ENCODE measurements around the gene LY6G5C.
A peak's percentile ranks its signal among the peaks of the same experiment; 100 is the strongest.
"Not testable (repeated sequence)": the region's sequence is repeated elsewhere in the genome, so short reads cannot be mapped to it uniquely, and the experiment has no call there.

LY6G5C gene

GRCh38 chr6:31720196-31720770, 39.4 kb upstream of the LY6G5C start:
- peaks cover 8% of the 10 kb centered on the region for H3K36me3 Mint-ChIP-seq
- peaks cover 5% of the 10 kb centered on the region for H3K4me1 Mint-ChIP-seq
- no peaks in the 10 kb centered on the region for H3K9me3 Mint-ChIP-seq
- H3K4me3 Mint-ChIP-seq, result no peak overlapping the region
- no peak for ATAC-seq
- DNase-seq (ENCODE audit: low spot score in 2 of 2), result no peak
- no peak overlapping the region for H3K27ac Mint-ChIP-seq

- Mint-ChIP-seq H3K36me3 (peaks cover 8% of the 10 kb centered on the region), H3K4me3 (no peak overlapping the region), H3K27ac (peak overlapping the region; percentile 60), H3K9me3 (no peaks in the 10 kb centered on the region), H3K4me1 (peaks cover 4% of the 10 kb centered on the region)
- DNase-seq (ENCODE audit: low spot score in 2 of 2), result no peak
- ATAC-seq, result no peak
Observed at GRCh38 chr6:31719001-31719400, 38.1 kb upstream of the LY6G5C start.

- no peaks in the 10 kb centered on the region for H3K9me3 Mint-ChIP-seq
- H3K4me3 Mint-ChIP-seq, result no peak overlapping the region
- H3K27ac Mint-ChIP-seq, result peak overlapping the region; percentile 10
- H3K36me3 Mint-ChIP-seq, result peaks cover under 1% of the 10 kb centered on the region
- ATAC-seq (no peak), DNase-seq (ENCODE audit: low spot score in 2 of 2) (no peak)
- H3K4me1 Mint-ChIP-seq, result no peaks in the 10 kb centered on the region
Observed at GRCh38 chr6:31718265-31718664, 37.4 kb upstream of the LY6G5C start.

- no peak overlapping the region for H3K27ac Mint-ChIP-seq
Observed at GRCh38 chr6:31717499-31718222, 36.8 kb upstream of the LY6G5C start.

GRCh38 chr6:31715022-31715958, 34.4 kb upstream of the LY6G5C start, which contains the start of gene LY6G6D:
Gene LY6G6D (plus strand): TSS chr6:31715348. CDS start chr6:31715356, 8 bp downstream.
- no peak for ATAC-seq
- Mint-ChIP-seq H3K36me3 (no peaks in the 10 kb centered on the region), H3K4me1 (peaks cover 18% of the 10 kb centered on the region), H3K27ac (no peak within 1 kb of the TSS), H3K4me3 (no peak within 1 kb of the TSS), H3K9me3 (no peaks in the 10 kb centered on the region)
- DNase-seq (ENCODE audit: low spot score in 2 of 2), result no peak

More at GRCh38 chr6:31717499-31718222, 36.8 kb upstream of the LY6G5C start:
- DNase-seq (ENCODE audit: low spot score in 2 of 2) (no peak), ATAC-seq (no peak)
- Mint-ChIP-seq H3K4me3 (no peak overlapping the region), H3K4me1 (no peaks in the 10 kb centered on the region), H3K9me3 (no peaks in the 10 kb centered on the region), H3K36me3 (no peaks in the 10 kb centered on the region)

GRCh38 chr6:31713991-31714684, 33.3 kb upstream of the LY6G5C start:
- Mint-ChIP-seq H3K4me1 (peaks cover 18% of the 10 kb centered on the region), H3K4me3 (no peak overlapping the region), H3K36me3 (no peaks in the 10 kb centered on the region), H3K27ac (no peak overlapping the region), H3K9me3 (no peaks in the 10 kb centered on the region)
- ATAC-seq (no peak), DNase-seq (ENCODE audit: low spot score in 2 of 2) (no peak)

GRCh38 chr6:31713465-31713864, 32.6 kb upstream of the LY6G5C start:
- no peak overlapping the region for H3K27ac Mint-ChIP-seq
- no peak for ATAC-seq
- H3K36me3 Mint-ChIP-seq, result no peaks in the 10 kb centered on the region
- H3K4me3 Mint-ChIP-seq, result no peak overlapping the region
- DNase-seq (ENCODE audit: low spot score in 2 of 2), result no peak
- no peaks in the 10 kb centered on the region for H3K9me3 Mint-ChIP-seq
- peaks cover 18% of the 10 kb centered on the region for H3K4me1 Mint-ChIP-seq

- H3K4me3 Mint-ChIP-seq, result no peak overlapping the region
- DNase-seq (ENCODE audit: low spot score in 2 of 2) (no peak), ATAC-seq (peak; percentile 46)
- H3K36me3 Mint-ChIP-seq, result no peaks in the 10 kb centered on the region
- H3K4me1 Mint-ChIP-seq, result peaks cover 18% of the 10 kb centered on the region
- no peaks in the 10 kb centered on the region for H3K9me3 Mint-ChIP-seq
- peak overlapping the region; percentile 63 for H3K27ac Mint-ChIP-seq
Observed at GRCh38 chr6:31712296-31712695, 31.4 kb upstream of the LY6G5C start.

GRCh38 chr6:31711233-31711632, 30.4 kb upstream of the LY6G5C start:
- peaks cover 18% of the 10 kb centered on the region for H3K4me1 Mint-ChIP-seq
- H3K27ac Mint-ChIP-seq, result peak overlapping the region; percentile 63
- peak overlapping the region; percentile 26 for H3K4me3 Mint-ChIP-seq
- no peaks in the 10 kb centered on the region for H3K36me3 Mint-ChIP-seq
- DNase-seq (ENCODE audit: low spot score in 2 of 2) (no peak), ATAC-seq (peak; percentile 42)
- H3K9me3 Mint-ChIP-seq, result no peaks in the 10 kb centered on the region

GRCh38 chr6:31710523-31711219, 29.8 kb upstream of the LY6G5C start:
- no peaks in the 10 kb centered on the region for H3K9me3 Mint-ChIP-seq
- peak overlapping the region; percentile 26 for H3K4me3 Mint-ChIP-seq
- peak overlapping the region; percentile 63 for H3K27ac Mint-ChIP-seq
- H3K4me1 Mint-ChIP-seq, result peaks cover 18% of the 10 kb centered on the region
- no peak for ATAC-seq
- no peak for DNase-seq (ENCODE audit: low spot score in 2 of 2)
- H3K36me3 Mint-ChIP-seq, result no peaks in the 10 kb centered on the region

GRCh38 chr6:31709157-31709556, 28.3 kb upstream of the LY6G5C start:
- not testable (repeated sequence) for H3K36me3 Mint-ChIP-seq; H3K27ac Mint-ChIP-seq; DNase-seq (ENCODE audit: low spot score in 2 of 2); ATAC-seq; H3K9me3 Mint-ChIP-seq; H3K4me3 Mint-ChIP-seq
- H3K4me1 Mint-ChIP-seq, result peaks cover 18% of the 10 kb centered on the region

- Mint-ChIP-seq H3K4me3 (no peak overlapping the region), H3K27ac (no peak overlapping the region), H3K4me1 (peaks cover 22% of the 10 kb centered on the region), H3K9me3 (no peaks in the 10 kb centered on the region), H3K36me3 (no peaks in the 10 kb centered on the region)
- no peak for DNase-seq (ENCODE audit: low spot score in 2 of 2)
- no peak for ATAC-seq
Observed at GRCh38 chr6:31708224-31708623, 27.4 kb upstream of the LY6G5C start.

- peaks cover 24% of the 10 kb centered on the region for H3K4me1 Mint-ChIP-seq
- H3K9me3 Mint-ChIP-seq, result no peaks in the 10 kb centered on the region
- ATAC-seq (no peak), DNase-seq (ENCODE audit: low spot score in 2 of 2) (no peak)
- H3K4me3 Mint-ChIP-seq, result no peak overlapping the region
- peaks cover 2% of the 10 kb centered on the region for H3K36me3 Mint-ChIP-seq
- H3K27ac Mint-ChIP-seq, result no peak overlapping the region
Observed at GRCh38 chr6:31707701-31708100, 26.8 kb upstream of the LY6G5C start.

- no peak for DNase-seq (ENCODE audit: low spot score in 2 of 2)
- H3K4me3 Mint-ChIP-seq, result no peak within 1 kb of the TSS
- no peak within 1 kb of the TSS for H3K27ac Mint-ChIP-seq
- ATAC-seq, result no peak
- H3K4me1 Mint-ChIP-seq, result peaks cover 29% of the 10 kb centered on the region
- peaks cover 8% of the 10 kb centered on the region for H3K36me3 Mint-ChIP-seq
- no peaks in the 10 kb centered on the region for H3K9me3 Mint-ChIP-seq
Observed at GRCh38 chr6:31706599-31706998, 25.7 kb upstream of the LY6G5C start, which contains the start of gene LY6G6F. Gene LY6G6F (plus strand): TSS chr6:31706866. CDS start chr6:31706907, 41 bp downstream.

Measured in stimulated activated effector memory CD8-positive, alpha-beta T cell treated with anti-CD3 and anti-CD28 coated beads, Interleukin-12 subunit alpha, Interleukin-12 subunit beta, amount 100 ng/mL, for 72 hours (primary cell).